Dermis blood vessel endothelial cell (primary cell): ENCODE measurements around the gene METTL15. TPM values are rescaled to one million over a fixed set of nuclear protein-coding genes. Genes with fewer than 3 reads are reported as not detected.
"Not testable (repeated sequence)": the region's sequence is repeated elsewhere in the genome, so short reads cannot be mapped to it uniquely, and the experiment has no call there.

ENCODE experiments used
- DNase-seq: peaks from one replicate; pipeline ENCODE4 v3.0.0; 2010
- total RNA-seq: library from RNA; depleted of rRNA; stranded (reverse); fragments of >200 nt; gene quantifications from 2 replicates; pipeline ENCODE4 v1.2.3, GENCODE V29; 2014

METTL15 gene
- total RNA-seq, 1 donor from 2014 or later, result 16.5 TPM

GRCh38 chr11:28110108-28110820, 2.1 kb downstream of the METTL15 start:
- DNase-seq, result peak; percentile 85

GRCh38 chr11:28110821-28111200, 2.6 kb downstream of the METTL15 start:
- DNase-seq, result peak; percentile 38

- no peak for DNase-seq
Measured at GRCh38 chr11:28114116-28114515, 5.9 kb downstream of the METTL15 start.

GRCh38 chr11:28114731-28115130, 6.5 kb downstream of the METTL15 start:
- DNase-seq, result no peak

GRCh38 chr11:28117712-28118111, 9.5 kb downstream of the METTL15 start:
- DNase-seq, result no peak

GRCh38 chr11:28123151-28123581, 15.0 kb downstream of the METTL15 start:
- DNase-seq, result peak; percentile 27

- no peak for DNase-seq
Measured at GRCh38 chr11:28132548-28132947, 24.4 kb downstream of the METTL15 start.

- no peak for DNase-seq
Measured at GRCh38 chr11:28133146-28133545, 25.0 kb downstream of the METTL15 start.

- DNase-seq, result not testable (repeated sequence)
Measured at GRCh38 chr11:28136157-28136556, 28.0 kb downstream of the METTL15 start.

- no peak for DNase-seq
Measured at GRCh38 chr11:28137366-28137765, 29.2 kb downstream of the METTL15 start.

- DNase-seq, result no peak
Measured at GRCh38 chr11:28137832-28138231, 29.6 kb downstream of the METTL15 start.

- DNase-seq, result no peak
Measured at GRCh38 chr11:28139841-28140415, 31.7 kb downstream of the METTL15 start.

- DNase-seq, result no peak
Measured at GRCh38 chr11:28140689-28141455, 32.7 kb downstream of the METTL15 start.

- no peak for DNase-seq
Measured at GRCh38 chr11:28142724-28143123, 34.5 kb downstream of the METTL15 start.

- DNase-seq, result no peak
Measured at GRCh38 chr11:28144808-28145207, 36.6 kb downstream of the METTL15 start.

GRCh38 chr11:28146123-28146751, 38.0 kb downstream of the METTL15 start:
- DNase-seq, result peak; percentile 89

GRCh38 chr11:28152743-28153142, 44.6 kb downstream of the METTL15 start:
- DNase-seq, result no peak

GRCh38 chr11:28153586-28153985, 45.4 kb downstream of the METTL15 start:
- DNase-seq, result no peak

- DNase-seq, result no peak
Measured at GRCh38 chr11:28168718-28169117, 60.5 kb downstream of the METTL15 start.

GRCh38 chr11:28169816-28170215, 61.6 kb downstream of the METTL15 start:
- DNase-seq, result no peak

GRCh38 chr11:28170759-28171158, 62.6 kb downstream of the METTL15 start:
- no peak for DNase-seq

GRCh38 chr11:28176351-28176750, 68.2 kb downstream of the METTL15 start:
- no peak for DNase-seq

GRCh38 chr11:28195449-28195848, 87.3 kb downstream of the METTL15 start:
- no peak for DNase-seq
